Activated CD4-positive, CD25-positive, alpha-beta regulatory T cell (primary cell): ENCODE measurements around the gene COQ10B.

Experiments
- DNase-seq, 4 experiments: peaks; one replicate each; lab custom pipeline; 2025; lab: John Stamatoyannopoulos, UW

COQ10B gene

DNA sequence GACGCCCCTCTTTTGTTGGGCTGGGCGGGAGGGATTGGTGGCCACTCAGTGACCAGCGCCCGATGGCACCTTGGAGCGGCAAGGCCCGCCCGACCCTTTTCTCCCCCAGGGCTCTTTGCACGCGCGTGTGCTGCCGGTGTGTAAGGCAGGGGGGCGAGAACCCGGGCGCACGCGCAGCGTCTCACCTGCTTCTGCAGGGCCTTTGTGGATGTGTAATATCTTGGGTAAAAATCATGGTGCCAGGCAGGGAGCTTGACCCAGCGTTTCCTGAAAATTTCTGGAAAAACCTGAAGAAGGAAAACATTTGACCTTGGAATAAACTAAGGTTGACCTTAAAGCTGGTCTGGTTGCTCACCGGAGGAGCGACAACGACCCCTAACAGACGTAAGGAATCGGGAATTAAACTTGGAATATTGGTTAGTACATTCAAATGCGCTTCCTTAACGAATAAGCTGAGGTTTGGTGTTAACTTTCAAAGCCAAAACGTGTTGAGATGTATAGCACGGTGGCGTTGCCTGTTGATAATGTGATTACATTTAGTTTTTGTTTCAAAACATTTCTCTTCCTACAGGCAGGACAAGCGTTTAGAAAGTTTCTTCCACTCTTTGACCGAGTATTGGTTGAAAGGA lies 47.3 kb downstream of the COQ10B start:
- DNase-seq, result peak in 2 of 4 experiments; percentile 53 to 59

DNA sequence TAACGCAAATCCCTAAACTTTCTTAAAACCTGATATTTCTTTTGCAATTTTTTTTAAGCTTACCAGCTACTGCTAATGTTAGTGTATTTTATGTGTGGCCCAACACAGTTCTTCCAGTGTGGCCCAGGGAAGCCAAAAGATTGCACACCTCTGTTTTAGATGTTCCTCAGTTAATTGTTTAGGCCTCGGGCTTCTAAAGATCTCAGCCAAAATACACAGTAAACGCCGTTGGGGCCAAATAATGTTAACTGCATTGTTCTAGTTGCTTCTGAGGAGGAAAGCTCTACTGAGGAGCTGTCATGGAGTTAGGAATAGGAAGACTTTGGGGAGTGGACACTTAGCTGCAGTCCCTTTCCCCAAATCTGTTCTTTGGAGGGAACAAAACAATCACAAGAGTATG lies 48.8 kb downstream of the COQ10B start:
- DNase-seq, result no peak

GRCh38 chr2:197502685-197503084 lies 49.3 kb downstream of the COQ10B start:
- DNase-seq, result no peak

DNA sequence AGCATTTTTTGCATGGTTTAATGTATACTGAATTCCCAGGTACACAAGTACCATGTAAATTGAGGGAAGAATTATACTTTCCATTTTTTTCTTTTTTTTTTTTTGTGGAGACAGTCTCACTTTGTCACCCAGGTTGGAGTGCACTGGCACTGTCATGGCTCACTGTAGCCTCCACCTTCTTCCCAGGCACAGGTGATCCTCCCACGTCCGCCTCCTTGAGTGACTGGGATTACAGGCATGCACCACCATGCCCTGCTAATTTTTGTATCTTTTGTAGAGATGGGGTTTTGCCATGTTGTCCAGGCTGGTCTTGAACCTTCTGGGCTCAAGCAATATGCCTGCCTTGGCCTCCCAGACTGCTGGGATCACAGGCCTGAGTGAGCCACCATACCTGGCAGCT lies 50.6 kb downstream of the COQ10B start:
- DNase-seq, result no peak

DNA sequence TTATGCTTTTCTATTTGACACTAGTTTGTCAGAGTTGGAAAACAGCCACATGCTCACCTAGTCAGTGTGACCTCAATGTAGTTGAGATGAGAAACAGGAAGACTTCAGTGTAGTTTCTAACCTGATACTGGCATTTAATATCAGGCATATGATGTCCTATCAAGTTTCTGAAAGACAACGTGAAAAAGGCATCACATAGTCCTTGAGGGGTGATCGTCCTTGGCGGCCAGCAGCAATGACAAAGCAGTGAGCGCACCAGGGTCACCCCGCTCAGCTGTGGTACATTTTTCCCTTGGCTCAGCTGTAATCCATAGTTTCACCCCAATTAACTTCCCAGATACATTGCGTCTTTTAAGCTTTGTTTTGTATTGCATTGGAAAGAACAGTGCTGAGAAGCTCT lies 51.2 kb downstream of the COQ10B start:
- no peak for DNase-seq

DNA sequence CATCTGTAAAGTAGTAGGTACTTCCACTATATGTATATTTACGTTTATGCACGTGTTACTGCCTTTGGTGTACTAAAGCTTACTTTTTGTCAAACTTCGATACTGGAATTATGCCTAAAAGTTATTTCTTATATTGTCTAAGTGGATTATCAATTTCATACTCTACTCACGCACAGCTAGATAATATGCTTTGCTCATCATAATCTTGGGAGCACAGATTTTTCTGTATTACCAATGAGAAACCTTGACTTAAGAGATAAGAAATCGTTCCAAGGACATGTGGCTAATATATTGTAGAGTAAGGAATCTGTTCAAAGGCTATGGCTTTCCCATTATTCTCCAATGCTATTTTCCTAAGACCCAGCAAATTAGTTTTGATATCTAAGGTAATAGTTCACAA lies 53.3 kb downstream of the COQ10B start:
- DNase-seq, result no peak

GRCh38 chr2:197513915-197514314 lies 60.6 kb downstream of the COQ10B start:
- no peak for DNase-seq

GRCh38 chr2:197514754-197515153 lies 61.4 kb downstream of the COQ10B start:
- no peak for DNase-seq

DNA sequence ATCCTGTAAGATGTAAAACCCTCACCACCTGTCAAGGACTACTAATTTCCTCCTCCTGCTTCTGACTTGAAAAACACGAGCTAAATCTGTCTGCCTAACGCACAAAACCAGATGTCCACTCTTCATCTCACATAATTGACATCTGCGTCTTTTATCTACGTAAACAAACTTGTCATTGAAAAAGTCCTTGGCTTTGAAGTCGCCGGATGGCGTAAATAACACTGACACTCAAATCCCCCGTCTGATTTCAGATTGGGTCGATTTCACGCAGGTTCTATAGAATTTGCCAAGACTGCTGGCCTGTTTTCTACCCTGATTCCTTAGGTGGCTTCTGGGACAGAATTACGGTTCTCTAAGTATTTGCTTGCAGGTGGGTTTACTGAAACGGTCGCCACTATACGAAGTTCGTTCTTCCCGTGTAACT lies 62.0 kb downstream of the COQ10B start:
- no peak for DNase-seq

GRCh38 chr2:197515739-197516392 lies 62.5 kb downstream of the COQ10B start, which contains the start of gene MOB4:
Gene MOB4 (plus strand): TSS chr2:197516066. CDS start chr2:197516087, 21 bp downstream.
- peak; percentile 88 to 90 (median 88) for DNase-seq

GRCh38 chr2:197516393-197516761 lies 63.0 kb downstream of the COQ10B start:
- DNase-seq, result no peak

GRCh38 chr2:197517150-197517549 lies 63.8 kb downstream of the COQ10B start:
- DNase-seq, result no peak
